Measurements from ENCODE around the gene HS3ST3A1. TPM values are rescaled to one million over a fixed set of nuclear protein-coding genes. Genes with fewer than 3 reads are reported as not detected.

HS3ST3A1 gene
- total and polyA plus RNA-seq, 2 of the 4 experiments (the other 2 are of a cell fraction), result 8.8 to 9.0 TPM

- no peak overlapping the region for H2BK120ac ChIP-seq (ENCODE audit: low read depth, low read length)
- H2BK20ac ChIP-seq (ENCODE audit: low read depth, low read length), result 0 out of 2 replicates have a peak overlapping the region, but pooled peaks have one; percentile 6
- in situ Hi-C loops (cut with MboI; ENCODE audit: low sequenced_read_pairs) (no loop called here), dilution Hi-C loops (cut with HindIII; ENCODE audit: low sequenced_read_pairs, unreplicated experiment) (no loop called here), intact Hi-C loops (cut with micrococcal nuclease) (no loop called here)
- H2AFZ ChIP-seq (replicated peaks; ENCODE audit: low read length, poor library complexity), result no peak overlapping the region
- peak overlapping the region; percentile 21 for H3K23ac ChIP-seq (ENCODE audit: low read depth, low read length)
- H3K4me1 ChIP-seq (ENCODE audit: control insufficient read depth, insufficient read depth, low read length), result peaks cover 4% of the 10 kb centered on the region
- WGBS, 2 experiments (ENCODE audit: extremely low coverage in 2 of 2, insufficient read length in 1 of 2), result 80% methylated on average over 1 of the region's 3 CpGs; no CpG with 5 or more reads in 1 of the 2 experiments
- H4K5ac ChIP-seq (ENCODE audit: low read depth, low read length), result peak overlapping the region; percentile 37; the same call in 1 of the 2 replicates
- peak overlapping the region; percentile 22; the same call in 1 of the 2 replicates for H3K4ac ChIP-seq (ENCODE audit: low read depth, low read length)
- no peak for TF ChIP-seq USF2 (IDR thresholded peaks at IDR 0.05; ENCODE audit: low read depth, low read length)
- TF ChIP-seq FOS (IDR thresholded peaks at IDR 0.05; ENCODE audit: low read depth, low read length), result no peak
- no peak for TF ChIP-seq RCOR1 (IDR thresholded peaks at IDR 0.05; ENCODE audit: insufficient replicate concordance, low read length)
- TF ChIP-seq RFX5 (IDR thresholded peaks at IDR 0.05; ENCODE audit: low read depth, low read length), result no peak
- no peak for TF ChIP-seq MXI1 (IDR thresholded peaks at IDR 0.05; ENCODE audit: borderline replicate concordance, low read depth, low read length)
- TF ChIP-seq BHLHE40 (IDR thresholded peaks at IDR 0.05; ENCODE audit: low read depth, low read length), result no peak
- TF ChIP-seq CEBPB (IDR thresholded peaks at IDR 0.05; ENCODE audit: low read depth, low read length), result no peak
- TF ChIP-seq ELK1 (IDR thresholded peaks at IDR 0.05; ENCODE audit: borderline replicate concordance, low read depth, low read length), result no peak
- no peak for TF ChIP-seq MAFK (IDR thresholded peaks at IDR 0.05; ENCODE audit: low read depth, low read length)
- no peak for TF ChIP-seq POLR2A (IDR thresholded peaks at IDR 0.05; ENCODE audit: low read depth, low read length)
- TF ChIP-seq CHD1 (IDR thresholded peaks at IDR 0.05; ENCODE audit: low read depth, low read length), result no peak
- H3K9me3 ChIP-seq (ENCODE audit: control insufficient read depth, insufficient read depth, low read length), result no peaks in the 10 kb centered on the region
- DNase-seq (peak; percentile 26), ATAC-seq (ENCODE audit: low read depth) (no peak; the same call in 1 of the 2 replicates)
- no peak overlapping the region for H3K9ac ChIP-seq (ENCODE audit: low read depth, low read length)
- no peaks in the 10 kb centered on the region for H4K20me1 ChIP-seq (ENCODE audit: insufficient read depth, low read length)
- no TSS peak for BruUV-seq (replicated peaks)
- CTCF ChIA-PET, result no interaction called here
- no peaks in the 10 kb centered on the region for H3K36me3 ChIP-seq (ENCODE audit: control insufficient read depth, insufficient read depth, low read length)
- H4K91ac ChIP-seq (ENCODE audit: insufficient read depth, low read depth, low read length), result no peak overlapping the region
- peak overlapping the region; percentile 23; the same call in 1 of the 2 replicates for H3K4me2 ChIP-seq (ENCODE audit: low read depth, low read length)
- H3K9me1 ChIP-seq (ENCODE audit: insufficient read depth, low read length), result peaks cover 5% of the 10 kb centered on the region
- no peak overlapping the region for H3K56ac ChIP-seq (ENCODE audit: extremely low read depth, insufficient read depth, low read length)
- no peak overlapping the region for H3K4me3 ChIP-seq (ENCODE audit: insufficient read depth, low read depth, low read length)
- no peak overlapping the region for H2AK9ac ChIP-seq (replicated peaks; ENCODE audit: low read depth, low read length, poor library complexity)
- H3K79me1 ChIP-seq (ENCODE audit: low read depth in 1 of 2, low read length in 2 of 2), result peaks cover 39 to 57% of the 10 kb centered on the region in 2 experiments
- no peak overlapping the region for H3K14ac ChIP-seq (replicated peaks; ENCODE audit: low read depth, low read length)
- H3K18ac ChIP-seq (ENCODE audit: low read depth, low read length), result peak overlapping the region; percentile 8; the same call in 1 of the 2 replicates
- POLR2A ChIA-PET (ENCODE audit: unreplicated experiment), result no interaction called here
- no peak overlapping the region for H3K27ac ChIP-seq (ENCODE audit: insufficient read depth, low read length)
- H3K27me3 ChIP-seq (ENCODE audit: control insufficient read depth, insufficient read depth, low read length), result no peaks in the 10 kb centered on the region
- peak overlapping the region; percentile 41; the same call in 1 of the 3 replicates for H2BK15ac ChIP-seq (ENCODE audit: low read depth, low read length)
- no peak overlapping the region for H2BK5ac ChIP-seq (ENCODE audit: low read depth, low read length, poor library complexity, severe bottlenecking)
- peak overlapping the region in 1 of 2 experiments; percentile 29; a peak in 2 of 4 replicates for H4K8ac ChIP-seq (ENCODE audit: low read depth in 2 of 2, low read length in 2 of 2)
- no peak overlapping the region for H2AK5ac ChIP-seq (ENCODE audit: low read depth, low read length)
These were observed 92.2 kb downstream of the HS3ST3A1 start for GRCh38 chr17:13509527-13509926.
